Activated naive CD4-positive, alpha-beta T cell treated with anti-CD3 and anti-CD28 coated beads for 36 hours (primary cell): ENCODE data around the gene TTYH1. TPM values are rescaled to one million over a fixed set of nuclear protein-coding genes. Genes with fewer than 3 reads are reported as not detected.
A peak's percentile ranks its signal among the peaks of the same experiment; 100 is the strongest.

Experiments used
- CTCF ChIA-PET: fragments of 350-600 bp; sonication (Branson Sonifier 250); formaldehyde crosslinking; loops from one replicate; lab custom pipeline; 2021; ENCODE audit warnings: antibody characterized with exemption; lab: Charles Lee
- DNase-seq: peaks from one replicate; pipeline ENCODE4 v3.0.0-alpha.2; 2020
- H3K27ac Mint-ChIP-seq: one replicate; pipeline ENCODE4 v1.8.0; 2021; ENCODE audit warnings: mild to moderate bottlenecking, mixed read lengths
- H3K27me3 Mint-ChIP-seq: one replicate; pipeline ENCODE4 v1.8.0; 2021; ENCODE audit warnings: low read depth, mixed read lengths
- H3K36me3 Mint-ChIP-seq: one replicate; pipeline ENCODE4 v1.8.0; 2021; ENCODE audit warnings: low read depth, mixed read lengths
- H3K4me1 Mint-ChIP-seq: one replicate; pipeline ENCODE4 v1.8.0; 2021; ENCODE audit warnings: low read depth, mixed read lengths
- H3K4me3 Mint-ChIP-seq: one replicate; pipeline ENCODE4 v1.8.0; 2021; ENCODE audit warnings: mild to moderate bottlenecking, moderate library complexity, mixed read lengths
- H3K9me3 Mint-ChIP-seq: one replicate; pipeline ENCODE4 v1.8.0; 2021; ENCODE audit warnings: mixed read lengths
- intact Hi-C: fragments of 100-400 bp; cut with micrococcal nuclease; formaldehyde crosslinking; loops from one replicate; pipeline ENCODE4 v1.15.1; 2023
- total RNA-seq, 2 experiments: library from RNA; stranded (reverse); gene quantifications; one replicate each; pipeline ENCODE4 v1.2.3, GENCODE V29; 2021

TTYH1 gene
- total RNA-seq, 2 experiments from 2014 or later = not detected

DNA sequence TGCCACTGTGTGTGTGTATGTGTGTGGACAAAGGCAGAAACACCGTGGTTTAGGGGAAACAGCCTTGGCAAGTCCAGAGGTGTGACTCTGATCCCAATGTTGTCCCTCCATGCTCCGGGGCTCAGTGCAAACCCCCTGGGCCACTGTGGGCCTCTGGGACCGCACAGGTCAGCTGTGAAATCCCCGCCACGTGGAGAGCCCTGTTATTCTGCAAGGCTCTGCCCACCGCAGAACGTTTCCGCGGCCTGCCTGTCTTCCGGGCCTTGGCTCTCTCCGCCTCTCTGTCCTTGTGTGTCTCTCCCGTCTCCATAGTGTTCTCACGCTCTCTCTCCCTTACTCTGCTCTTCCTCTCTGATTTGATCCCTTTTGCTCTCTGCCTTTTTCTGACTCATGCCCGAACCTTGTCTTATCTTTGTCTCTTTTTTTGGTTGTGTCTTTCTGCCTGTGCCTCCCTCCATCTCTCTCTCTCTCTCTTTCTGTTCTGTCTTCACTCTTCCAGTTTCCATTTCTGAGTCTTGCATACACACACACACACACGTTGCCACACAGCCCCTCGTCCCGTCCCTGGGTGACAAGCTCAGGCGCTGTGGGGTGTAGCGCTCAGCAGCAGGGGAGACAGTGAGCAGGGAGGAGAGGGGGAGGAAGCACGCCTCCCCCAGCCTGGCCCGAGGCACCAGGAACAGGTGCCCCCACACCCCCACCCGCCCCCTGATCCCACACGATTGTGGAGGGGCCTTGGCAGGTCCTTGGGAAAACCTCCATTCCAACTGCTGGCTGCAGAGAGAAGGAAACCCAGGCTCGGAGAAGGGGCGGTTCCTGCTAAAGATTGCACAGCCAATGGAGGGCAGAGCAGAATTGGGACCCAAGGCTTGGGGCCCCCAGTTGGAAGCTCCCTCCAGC lies 3.0 kb downstream of the TTYH1 start:
- intact Hi-C loops = no loop called here
- Mint-ChIP-seq H3K4me1 (peaks cover 17% of the 10 kb centered on the region), H3K27ac (no peak overlapping the region), H3K27me3 (peaks cover 28% of the 10 kb centered on the region), H3K36me3 (no peaks in the 10 kb centered on the region), H3K9me3 (no peaks in the 10 kb centered on the region), H3K4me3 (peak overlapping the region; percentile 32)
- peak; percentile 53 for DNase-seq
- CTCF ChIA-PET = interaction anchor here (1.5 kb wide), 1 partner anchor 21 kb away, joined by 5 read pairs; no protein-coding TSS in a partner anchor

DNA sequence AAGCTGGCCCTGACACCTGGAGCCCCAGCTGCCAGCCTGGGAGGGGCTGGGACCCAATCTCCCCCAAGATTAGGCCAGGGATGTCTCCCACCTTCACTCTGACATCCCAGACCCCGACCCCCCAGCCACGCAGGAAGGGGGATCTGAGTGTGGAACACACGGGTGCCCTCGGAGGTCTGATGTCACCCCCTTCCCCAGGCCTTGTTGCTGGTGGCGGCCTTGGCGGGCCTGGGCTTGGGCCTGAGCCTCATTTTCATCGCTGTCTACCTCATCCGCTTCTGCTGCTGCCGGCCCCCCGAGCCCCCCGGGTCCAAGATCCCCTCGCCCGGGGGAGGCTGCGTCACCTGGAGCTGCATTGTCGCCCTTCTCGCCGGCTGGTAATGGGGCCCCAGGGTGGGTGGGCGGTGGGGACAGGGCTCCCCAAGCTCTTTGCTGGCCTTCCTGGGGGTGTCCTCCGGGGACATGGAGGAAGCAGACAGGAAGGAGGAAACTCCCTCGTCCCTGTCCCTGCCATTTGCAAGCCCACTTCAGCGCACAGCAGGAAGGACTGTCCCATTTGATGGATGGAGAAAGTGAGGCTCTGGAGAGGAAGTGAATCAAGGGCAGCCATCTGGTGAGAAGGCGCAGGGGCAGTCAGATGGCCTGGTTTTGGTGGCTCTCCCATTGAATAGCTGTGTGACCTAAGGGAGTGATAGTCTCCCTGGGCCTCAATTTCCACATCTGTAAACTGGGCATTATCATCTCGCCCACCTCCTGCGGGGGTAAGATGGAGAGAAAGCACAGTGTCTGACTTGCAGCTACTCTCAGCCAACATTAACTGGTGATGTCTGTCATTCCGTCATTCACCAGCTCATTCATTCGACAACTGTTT lies 3.9 kb downstream of the TTYH1 start:
- CTCF ChIA-PET = interaction anchor here (1.5 kb wide), 1 partner anchor 20 kb away, joined by 5 read pairs; no protein-coding TSS in a partner anchor
- intact Hi-C loops = no loop called here
- H3K27ac Mint-ChIP-seq = no peak overlapping the region
- no peaks in the 10 kb centered on the region for H3K9me3 Mint-ChIP-seq
- no peak for DNase-seq
- no peaks in the 10 kb centered on the region for H3K36me3 Mint-ChIP-seq
- peaks cover 17% of the 10 kb centered on the region for H3K4me1 Mint-ChIP-seq
- no peak overlapping the region for H3K4me3 Mint-ChIP-seq
- H3K27me3 Mint-ChIP-seq = peaks cover 30% of the 10 kb centered on the region

DNA sequence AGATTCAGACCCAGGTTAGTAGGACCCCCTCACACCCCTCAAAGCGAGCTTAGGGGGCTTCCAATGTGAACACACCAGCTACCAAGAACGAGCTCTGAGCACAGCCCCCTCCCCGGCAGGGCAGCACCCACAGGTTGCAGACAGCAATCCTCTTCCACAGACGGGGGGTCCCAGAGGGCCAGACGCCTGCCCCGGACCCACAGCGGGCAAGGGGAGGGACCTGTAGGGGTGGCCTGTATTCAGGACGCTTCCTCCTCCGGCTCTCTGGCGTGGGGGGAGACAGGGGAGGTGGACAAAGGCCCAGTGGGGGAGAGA lies 4.8 kb downstream of the TTYH1 start:
- CTCF ChIA-PET = no interaction called here
- peaks cover 17% of the 10 kb centered on the region for H3K4me1 Mint-ChIP-seq
- DNase-seq = no peak
- intact Hi-C loops = no loop called here
- H3K4me3 Mint-ChIP-seq = no peak overlapping the region
- H3K36me3 Mint-ChIP-seq = no peaks in the 10 kb centered on the region
- no peak overlapping the region for H3K27ac Mint-ChIP-seq
- no peaks in the 10 kb centered on the region for H3K9me3 Mint-ChIP-seq
- peaks cover 31% of the 10 kb centered on the region for H3K27me3 Mint-ChIP-seq

GRCh38 chr19:54420383-54421168 lies 5.3 kb downstream of the TTYH1 start:
- intact Hi-C loops = no loop called here
- Mint-ChIP-seq H3K4me1 (peaks cover 17% of the 10 kb centered on the region), H3K9me3 (no peaks in the 10 kb centered on the region), H3K27me3 (peaks cover 31% of the 10 kb centered on the region), H3K27ac (no peak overlapping the region), H3K4me3 (no peak overlapping the region), H3K36me3 (no peaks in the 10 kb centered on the region)
- DNase-seq = no peak
- CTCF ChIA-PET = no interaction called here

- Mint-ChIP-seq H3K36me3 (no peaks in the 10 kb centered on the region), H3K4me1 (peaks cover 15% of the 10 kb centered on the region), H3K4me3 (no peak overlapping the region), H3K27ac (no peak overlapping the region), H3K9me3 (no peaks in the 10 kb centered on the region), H3K27me3 (peaks cover 32% of the 10 kb centered on the region)
- intact Hi-C loops = no loop called here
- CTCF ChIA-PET = interaction anchor here (1.0 kb wide), 1 partner anchor 19 kb away, joined by 3 read pairs; no protein-coding TSS in a partner anchor
- no peak for DNase-seq
Measured at GRCh38 chr19:54421169-54421516, 5.9 kb downstream of the TTYH1 start.

DNA sequence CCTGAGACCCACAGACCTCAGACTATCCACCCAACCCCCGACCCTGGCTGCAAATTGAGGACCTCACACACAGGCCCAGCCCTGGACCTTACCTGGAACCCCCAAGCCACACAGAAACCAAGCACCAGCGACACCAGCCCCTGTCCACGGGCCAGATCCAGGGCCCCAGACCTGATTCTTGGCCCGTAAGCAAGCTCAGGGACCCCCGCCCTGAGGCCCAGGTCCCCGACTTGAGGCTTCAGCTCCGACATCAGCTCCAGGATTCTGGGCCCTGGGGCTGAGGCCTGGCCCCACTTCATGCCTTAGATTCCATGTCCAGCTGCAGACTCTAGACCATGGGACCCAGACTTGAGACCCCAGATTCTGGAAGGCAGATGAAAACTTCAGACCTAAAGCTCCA lies 6.3 kb downstream of the TTYH1 start:
- intact Hi-C loops = no loop called here
- CTCF ChIA-PET = interaction anchor here (1.0 kb wide), 1 partner anchor 18 kb away, joined by 3 read pairs; no protein-coding TSS in a partner anchor
- Mint-ChIP-seq H3K27ac (no peak overlapping the region), H3K27me3 (peaks cover 34% of the 10 kb centered on the region), H3K4me3 (no peak overlapping the region), H3K4me1 (peaks cover 15% of the 10 kb centered on the region), H3K36me3 (no peaks in the 10 kb centered on the region), H3K9me3 (no peaks in the 10 kb centered on the region)
- DNase-seq = no peak

- Mint-ChIP-seq H3K4me3 (no peak overlapping the region), H3K9me3 (no peaks in the 10 kb centered on the region), H3K27me3 (peaks cover 35% of the 10 kb centered on the region), H3K27ac (no peak overlapping the region), H3K36me3 (no peaks in the 10 kb centered on the region), H3K4me1 (peaks cover 13% of the 10 kb centered on the region)
- intact Hi-C loops = no loop called here
- no peak for DNase-seq
- CTCF ChIA-PET = interaction anchor here (0.6 to 1.0 kb wide), 2 partner anchors 18 to 371 kb away, joined by 3 read pairs; no protein-coding TSS in a partner anchor
Measured at GRCh38 chr19:54422136-54422535, 6.9 kb downstream of the TTYH1 start.

DNA sequence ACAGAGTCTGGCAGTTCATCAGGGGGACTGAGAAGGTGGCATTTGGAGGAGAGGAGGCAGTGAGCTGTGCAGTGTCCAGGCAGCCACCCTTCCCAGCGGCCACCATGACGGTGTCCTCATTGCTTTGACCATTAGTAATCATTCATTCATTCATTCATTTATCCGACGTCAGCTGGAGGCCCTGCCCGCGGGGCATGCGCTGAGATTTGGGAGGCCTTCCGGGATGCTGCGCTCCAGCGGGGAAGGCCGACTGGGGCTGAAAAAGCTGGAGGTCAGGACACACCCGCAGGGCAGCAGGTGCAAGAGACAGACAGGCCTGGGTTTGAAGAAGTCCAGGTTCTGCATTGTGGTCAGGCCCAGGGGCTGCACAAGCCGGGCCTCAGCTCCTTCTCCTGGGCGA lies 8.9 kb downstream of the TTYH1 start:
- CTCF ChIA-PET = no interaction called here
- no peak overlapping the region for H3K4me3 Mint-ChIP-seq
- H3K27ac Mint-ChIP-seq = no peak overlapping the region
- intact Hi-C loops = no loop called here
- no peaks in the 10 kb centered on the region for H3K36me3 Mint-ChIP-seq
- H3K27me3 Mint-ChIP-seq = peaks cover 31% of the 10 kb centered on the region
- peaks cover under 1% of the 10 kb centered on the region for H3K4me1 Mint-ChIP-seq
- no peaks in the 10 kb centered on the region for H3K9me3 Mint-ChIP-seq
- DNase-seq = no peak

- DNase-seq = no peak
- CTCF ChIA-PET = no interaction called here
- no peaks in the 10 kb centered on the region for H3K36me3 Mint-ChIP-seq
- peaks cover 4% of the 10 kb centered on the region for H3K4me1 Mint-ChIP-seq
- no peak overlapping the region for H3K27ac Mint-ChIP-seq
- no peaks in the 10 kb centered on the region for H3K9me3 Mint-ChIP-seq
- H3K4me3 Mint-ChIP-seq = no peak overlapping the region
- H3K27me3 Mint-ChIP-seq = peaks cover 35% of the 10 kb centered on the region
- intact Hi-C loops = no loop called here
Measured at GRCh38 chr19:54424660-54425381, 9.6 kb downstream of the TTYH1 start.

- Mint-ChIP-seq H3K36me3 (no peaks in the 10 kb centered on the region), H3K9me3 (no peaks in the 10 kb centered on the region), H3K27me3 (peaks cover 35% of the 10 kb centered on the region), H3K27ac (no peak overlapping the region), H3K4me3 (no peak overlapping the region), H3K4me1 (peaks cover 4% of the 10 kb centered on the region)
- CTCF ChIA-PET = no interaction called here
- intact Hi-C loops = no loop called here
- no peak for DNase-seq
Measured at GRCh38 chr19:54425382-54425723, 10.1 kb downstream of the TTYH1 start.

DNA sequence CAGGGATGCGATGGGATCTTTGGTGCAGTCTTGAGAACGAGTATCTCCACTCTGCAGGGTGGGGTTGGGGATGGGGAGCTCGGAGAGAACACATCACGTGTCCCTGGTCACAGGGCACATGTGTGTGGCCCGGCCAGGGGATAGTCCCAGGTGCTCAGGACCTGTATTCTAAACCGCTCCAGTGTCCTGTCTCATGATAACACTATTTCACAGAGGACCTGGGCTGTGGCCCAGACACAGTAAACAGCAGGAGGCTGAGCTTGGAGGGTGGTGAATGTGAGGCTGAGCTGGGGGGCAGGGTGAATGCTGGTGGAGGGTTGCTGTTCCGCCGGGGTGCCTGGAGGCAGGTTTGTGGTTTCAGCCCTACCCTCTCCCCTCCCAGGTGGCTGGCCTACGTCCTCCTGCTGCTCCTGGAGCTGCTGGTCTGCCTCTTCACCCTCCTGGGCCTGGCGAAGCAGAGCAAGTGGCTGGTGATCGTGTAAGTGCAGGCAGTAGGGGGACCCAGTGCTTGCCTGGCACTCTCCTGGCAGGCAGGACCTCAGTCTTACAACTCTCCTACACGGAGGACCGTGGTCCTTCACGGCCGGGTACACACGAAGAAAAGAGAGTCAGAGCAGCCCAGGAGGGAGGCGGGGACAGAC lies 11.1 kb downstream of the TTYH1 start:
- intact Hi-C loops = no loop called here
- CTCF ChIA-PET = no interaction called here
- H3K9me3 Mint-ChIP-seq = no peaks in the 10 kb centered on the region
- no peaks in the 10 kb centered on the region for H3K36me3 Mint-ChIP-seq
- H3K4me3 Mint-ChIP-seq = no peak overlapping the region
- DNase-seq = no peak
- H3K4me1 Mint-ChIP-seq = peaks cover 9% of the 10 kb centered on the region
- no peak overlapping the region for H3K27ac Mint-ChIP-seq
- peaks cover 35% of the 10 kb centered on the region for H3K27me3 Mint-ChIP-seq
